ENCODE data around the gene CLEC10A. TPM values are rescaled to one million over a fixed set of nuclear protein-coding genes. Genes with fewer than 3 reads are reported as not detected.

The CLEC10A gene
- polyA plus RNA-seq, 3 donors: 22.7 to 69.4 (median 61.9) TPM

- DNase-seq: no peak
- no peak overlapping the region for H3K27ac ChIP-seq (ENCODE audit: low read depth in 1 of 2, low read length in 2 of 2)
- no peak overlapping the region for H3K9ac ChIP-seq (ENCODE audit: insufficient read depth, low read length, poor library complexity, severe bottlenecking)
- 100% methylated on average over 1 of the region's 1 CpG for WGBS (ENCODE audit: insufficient coverage)
- H3K27ac Mint-ChIP-seq: peak overlapping the region in 1 of 7 donors; percentile 61
- H3K36me3 Mint-ChIP-seq: peaks cover 2% of the 10 kb centered on the region in 2 donors
- no peaks in the 10 kb centered on the region for H4K20me1 ChIP-seq (ENCODE audit: insufficient read depth, low read length)
- no peaks in the 10 kb centered on the region for H3K79me2 ChIP-seq (ENCODE audit: insufficient read depth, low read length)
- peaks cover 37% of the 10 kb centered on the region for H3K4me1 Mint-ChIP-seq
- H3K36me3 ChIP-seq (replicated peaks in 1 of 2; ENCODE audit: control insufficient read depth in 1 of 2, insufficient read depth in 2 of 2, low read length in 2 of 2): no peaks in the 10 kb centered on the region
- TF ChIP-seq CTCF (IDR thresholded peaks at IDR 0.05): no peak
- H3K27me3 ChIP-seq (ENCODE audit: control insufficient read depth in 2 of 2, insufficient read depth in 2 of 2, low read length in 2 of 2): peaks cover 0 to 21% of the 10 kb centered on the region in 2 donors
- no peak overlapping the region for H3K4me2 ChIP-seq (replicated peaks; ENCODE audit: extremely low read depth, low read length, poor library complexity, severe bottlenecking)
- peaks cover 28 to 38% of the 10 kb centered on the region in 2 donors for H3K4me1 ChIP-seq (ENCODE audit: control insufficient read depth in 1 of 2, insufficient read depth in 2 of 2, low read length in 2 of 2)
- no peak overlapping the region for H3K4me3 Mint-ChIP-seq
- no peak overlapping the region for H3K4me3 ChIP-seq (replicated peaks in 1 of 3; ENCODE audit: low read depth in 2 of 3, low read length in 3 of 3)
- peaks cover 27 to 31% (median 29%) of the 10 kb centered on the region in 3 donors for H3K27me3 Mint-ChIP-seq (ENCODE audit: low read depth in 3 of 3)
- peaks cover 0 to 6% (median 0%) of the 10 kb centered on the region in 7 donors for H3K9me3 Mint-ChIP-seq
- no peak overlapping the region for H2AFZ ChIP-seq (ENCODE audit: insufficient read depth, low read depth, low read length, poor library complexity, severe bottlenecking)
- intact Hi-C loops (cut with micrococcal nuclease): no loop called here
- H3K9me3 ChIP-seq (replicated peaks in 1 of 2; ENCODE audit: control insufficient read depth in 1 of 2, insufficient read depth in 1 of 2, low read length in 2 of 2): peaks cover 0 to 3% of the 10 kb centered on the region in 2 donors
Measured at GRCh38 chr17:7025245-7025644, 54.8 kb downstream of the CLEC10A start.

Small RNA genes lying within 50 kb of the gene (small RNA-seq; reads per million reads assigned to genes)
- not detected for gene AC120057.1 (ENCODE audit: insufficient read length, low read depth)

Other genes starting within 250 kb of the CLEC10A start
- gene TEKT1, start 248.5 kb downstream of the CLEC10A start, polyA plus RNA-seq: not detected
- gene ALOX12, start 84.2 kb downstream of the CLEC10A start, polyA plus RNA-seq: 1 to 10 TPM in 1 of 3 donors, under 1 TPM in 1, not detected in 1; 0.29 to 1.2 TPM
- gene RNASEK, start 67.6 kb downstream of the CLEC10A start, polyA plus RNA-seq: 1,000 to 10,000 TPM in 2 of 3 donors, 100 to 1,000 TPM in 1; 724 to 1,383 (median 1,057) TPM
- under 1 TPM in 1 of 3 donors, not detected in 2; 0.06 TPM for gene BCL6B, start 57.2 kb downstream of the CLEC10A start, polyA plus RNA-seq
- gene SLC16A13, start 44.2 kb downstream of the CLEC10A start, polyA plus RNA-seq: 1 to 10 TPM in 2 of 3 donors, under 1 TPM in 1; 0.93 to 3.1 (median 2.2) TPM
- not detected for gene SLC16A11, start 36.2 kb downstream of the CLEC10A start, polyA plus RNA-seq
- 100 to 1,000 TPM in 1 of 3 donors, 10 to 100 TPM in 2; 53.3 to 148 (median 78.3) TPM for gene ASGR2, start 34.6 kb upstream of the CLEC10A start, polyA plus RNA-seq
- gene ASGR1, start 99.1 kb upstream of the CLEC10A start, polyA plus RNA-seq: 100 to 1,000 TPM in 2 of 3 donors, 10 to 100 TPM in 1; 82.0 to 126 (median 114) TPM
- gene DLG4, start 139.6 kb upstream of the CLEC10A start, polyA plus RNA-seq: 10 to 100 TPM in 1 of 3 donors, under 1 TPM in 2; 0.37 to 42.6 (median 0.39) TPM
- 1,000 to 10,000 TPM in 1 of 3 donors, 100 to 1,000 TPM in 2; 152 to 1,231 (median 154) TPM for gene ACADVL, start 139.7 kb upstream of the CLEC10A start, polyA plus RNA-seq
- gene DVL2, start 154.3 kb upstream of the CLEC10A start, polyA plus RNA-seq: 1 to 10 TPM; 6.7 to 7.8 (median 7.0) TPM
- 10 to 100 TPM; 12.0 to 18.0 (median 12.9) TPM for gene PHF23, start 159.2 kb upstream of the CLEC10A start, polyA plus RNA-seq
- gene GABARAP, start 162.2 kb upstream of the CLEC10A start, polyA plus RNA-seq: 1,000 to 10,000 TPM; 1,029 to 2,937 (median 2,814) TPM
- 100 to 1,000 TPM in 1 of 3 donors, 10 to 100 TPM in 2; 29.5 to 198 (median 38.3) TPM for gene CTDNEP1, start 171.5 kb upstream of the CLEC10A start, polyA plus RNA-seq
- 10 to 100 TPM; 36.1 to 49.5 (median 44.1) TPM for gene ELP5, start 172.0 kb upstream of the CLEC10A start, polyA plus RNA-seq
- 10 to 100 TPM in 1 of 3 donors, 1 to 10 TPM in 1, under 1 TPM in 1; 0.49 to 13.4 (median 2.1) TPM for gene CLDN7, start 182.2 kb upstream of the CLEC10A start, polyA plus RNA-seq
- gene SLC2A4, start 201.5 kb upstream of the CLEC10A start, polyA plus RNA-seq: not detected
- not detected for gene YBX2, start 214.4 kb upstream of the CLEC10A start, polyA plus RNA-seq
- gene EIF5A, start 227.4 kb upstream of the CLEC10A start, polyA plus RNA-seq: 100 to 1,000 TPM; 465 to 511 (median 485) TPM
- 100 to 1,000 TPM in 1 of 3 donors, 10 to 100 TPM in 2; 53.5 to 162 (median 59.6) TPM for gene GPS2, start 235.1 kb upstream of the CLEC10A start, polyA plus RNA-seq
- 10 to 100 TPM in 1 of 3 donors, under 1 TPM in 2; 0.35 to 42.6 (median 0.44) TPM for gene NEURL4, start 249.1 kb upstream of the CLEC10A start, polyA plus RNA-seq